GM23248 (cell line): ENCODE results near the gene ARFGEF2.

Experiments
- EZH2 ChIP-seq: fragments of 200-600 bp; sonication (generic); IDR thresholded peaks from 2 replicates; pipeline ENCODE4 v1.6.1; 2018; ENCODE audit warnings: antibody characterized with exemption, mild to moderate bottlenecking; ENCODE audit not compliant: insufficient read depth, poor library complexity, severe bottlenecking
- EZH2phosphoT487 ChIP-seq: fragments of 200-600 bp; sonication (generic); IDR thresholded peaks from 2 replicates; pipeline ENCODE4 v1.6.1; 2018; ENCODE audit warnings: antibody characterized with exemption, moderate library complexity, mild to moderate bottlenecking, low read depth; ENCODE audit not compliant: insufficient read depth

GRCh38 chr20:48878534-48879248, 42.8 kb upstream of the ARFGEF2 start:
- no peak for TF ChIP-seq EZH2
- TF ChIP-seq EZH2phosphoT487 = no peak
